ENCODE results near the gene CCDC178.
A peak's percentile ranks its signal among the peaks of the same experiment; 100 is the strongest.
"Not testable (repeated sequence)": the region's sequence is repeated elsewhere in the genome, so short reads cannot be mapped to it uniquely, and the experiment has no call there.

Gene CCDC178

GRCh38 chr18:33355263-33355662 is 85.3 kb downstream of the CCDC178 start:
- DNase-seq (ENCODE audit: low spot score): no peak

GRCh38 chr18:33350256-33350655 is 90.3 kb downstream of the CCDC178 start:
- DNase-seq (ENCODE audit: low spot score): no peak

GRCh38 chr18:33339733-33340132 is 100.8 kb downstream of the CCDC178 start:
- DNase-seq (ENCODE audit: low spot score): not testable (repeated sequence)

- no peak for DNase-seq (ENCODE audit: low spot score)
These were observed 105.7 kb downstream of the CCDC178 start for GRCh38 chr18:33334781-33335180.

- DNase-seq (ENCODE audit: low spot score): no peak
These were observed 109.8 kb downstream of the CCDC178 start for GRCh38 chr18:33330711-33331110.

GRCh38 chr18:33326975-33327374 is 113.5 kb downstream of the CCDC178 start:
- no peak for DNase-seq (ENCODE audit: low spot score)

- no peak for DNase-seq (ENCODE audit: low spot score)
These were observed 122.9 kb downstream of the CCDC178 start for GRCh38 chr18:33317640-33318039.

- no peak for DNase-seq (ENCODE audit: low spot score)
These were observed 124.4 kb downstream of the CCDC178 start for GRCh38 chr18:33316146-33316587.

GRCh38 chr18:33307520-33307919 is 133.0 kb downstream of the CCDC178 start:
- no peak for DNase-seq (ENCODE audit: low spot score)

- no peak for DNase-seq (ENCODE audit: low spot score)
These were observed 136.2 kb downstream of the CCDC178 start for GRCh38 chr18:33304277-33304676.

- DNase-seq (ENCODE audit: low spot score): no peak
These were observed 149.0 kb downstream of the CCDC178 start for GRCh38 chr18:33291539-33291938.

- DNase-seq (ENCODE audit: low spot score): no peak
These were observed 152.3 kb downstream of the CCDC178 start for GRCh38 chr18:33288082-33288716.

GRCh38 chr18:33282709-33283333 is 157.7 kb downstream of the CCDC178 start:
- no peak for DNase-seq (ENCODE audit: low spot score)

- no peak for DNase-seq (ENCODE audit: low spot score)
These were observed 158.4 kb downstream of the CCDC178 start for GRCh38 chr18:33282142-33282541.

GRCh38 chr18:33277431-33277830 is 163.1 kb downstream of the CCDC178 start:
- DNase-seq (ENCODE audit: low spot score): no peak

GRCh38 chr18:33275843-33276242 is 164.7 kb downstream of the CCDC178 start:
- DNase-seq (ENCODE audit: low spot score): no peak

GRCh38 chr18:33270297-33270696 is 170.2 kb downstream of the CCDC178 start:
- DNase-seq (ENCODE audit: low spot score): no peak

- no peak for DNase-seq (ENCODE audit: low spot score)
These were observed 171.3 kb downstream of the CCDC178 start for GRCh38 chr18:33269223-33269622.

- DNase-seq (ENCODE audit: low spot score): no peak
These were observed 176.0 kb downstream of the CCDC178 start for GRCh38 chr18:33264566-33264965.

GRCh38 chr18:33239298-33239697 is 201.2 kb downstream of the CCDC178 start:
- no peak for DNase-seq (ENCODE audit: low spot score)

- DNase-seq (ENCODE audit: low spot score): no peak
These were observed 208.2 kb downstream of the CCDC178 start for GRCh38 chr18:33232318-33232626.

GRCh38 chr18:33231474-33232317 is 208.8 kb downstream of the CCDC178 start:
- DNase-seq (ENCODE audit: low spot score): peak; percentile 89

- no peak for DNase-seq (ENCODE audit: low spot score)
These were observed 228.2 kb downstream of the CCDC178 start for GRCh38 chr18:33212363-33212762.
